Stimulated activated CD4-positive, alpha-beta T cell treated with anti-CD3 and anti-CD28 coated beads, Interleukin-4, amount 100 ng/mL, for 1 hour (primary cell): Measurements from ENCODE around the gene PRSS57.
"Not testable (repeated sequence)": the region's sequence is repeated elsewhere in the genome, so short reads cannot be mapped to it uniquely, and the experiment has no call there.

ENCODE experiments used
- DNase-seq: peaks from one replicate; pipeline ENCODE4 v3.0.0-alpha.2; 2020

PRSS57 gene

DNA sequence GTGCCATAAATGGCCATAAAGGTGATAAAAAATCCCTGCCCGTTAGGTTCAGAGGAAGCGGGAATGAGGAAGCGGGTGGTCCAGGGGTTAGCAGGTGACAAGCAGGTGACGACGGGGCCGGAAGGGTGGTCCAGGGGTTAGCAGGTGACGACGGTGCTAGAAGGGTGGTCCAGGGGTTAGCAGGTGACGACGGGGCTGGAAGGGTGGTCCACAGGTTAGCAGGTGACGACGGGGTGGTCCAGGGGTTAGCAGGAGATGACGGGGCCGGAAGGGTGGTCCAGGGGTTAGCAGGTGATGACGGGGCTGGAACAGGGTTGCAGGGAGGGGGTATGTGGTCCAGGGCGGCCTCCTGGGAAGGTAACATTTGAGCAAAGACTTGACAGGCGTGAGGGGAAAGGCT lies 6.3 kb downstream of the PRSS57 start:
- DNase-seq = no peak

GRCh38 chr19:688214-688613 lies 7.0 kb downstream of the PRSS57 start:
- no peak for DNase-seq

DNA sequence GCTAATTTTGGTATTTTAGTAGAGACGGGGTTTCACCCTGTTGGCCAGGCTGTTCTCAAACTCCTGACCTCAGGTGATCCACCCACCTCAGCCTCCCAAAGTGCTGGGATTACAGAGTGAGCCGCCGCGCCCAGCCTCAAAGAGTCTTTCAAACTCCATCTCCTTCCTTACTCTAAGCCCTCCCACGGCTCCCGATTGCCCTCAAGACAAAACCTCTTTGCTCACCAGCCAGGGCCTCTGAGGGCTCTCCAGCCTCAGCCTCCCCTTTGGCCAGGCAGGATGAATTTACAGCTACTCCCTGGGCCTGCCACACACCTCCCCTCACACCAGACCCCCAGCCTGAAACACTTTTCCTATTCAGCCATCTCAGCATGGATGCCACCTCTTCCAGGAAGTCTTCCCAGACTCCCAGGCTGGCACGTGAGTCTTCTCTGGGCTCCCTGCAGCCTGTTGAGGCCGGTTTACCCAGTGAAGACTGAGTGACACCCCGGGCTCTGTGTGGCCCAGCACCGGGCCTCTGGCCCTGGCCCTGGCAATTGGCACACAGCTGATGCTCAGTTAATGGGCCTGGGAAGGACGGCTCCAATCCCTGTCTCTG lies 7.6 kb downstream of the PRSS57 start:
- DNase-seq = no peak

- DNase-seq = no peak
Observed at GRCh38 chr19:686589-687297, 8.5 kb downstream of the PRSS57 start.

DNA sequence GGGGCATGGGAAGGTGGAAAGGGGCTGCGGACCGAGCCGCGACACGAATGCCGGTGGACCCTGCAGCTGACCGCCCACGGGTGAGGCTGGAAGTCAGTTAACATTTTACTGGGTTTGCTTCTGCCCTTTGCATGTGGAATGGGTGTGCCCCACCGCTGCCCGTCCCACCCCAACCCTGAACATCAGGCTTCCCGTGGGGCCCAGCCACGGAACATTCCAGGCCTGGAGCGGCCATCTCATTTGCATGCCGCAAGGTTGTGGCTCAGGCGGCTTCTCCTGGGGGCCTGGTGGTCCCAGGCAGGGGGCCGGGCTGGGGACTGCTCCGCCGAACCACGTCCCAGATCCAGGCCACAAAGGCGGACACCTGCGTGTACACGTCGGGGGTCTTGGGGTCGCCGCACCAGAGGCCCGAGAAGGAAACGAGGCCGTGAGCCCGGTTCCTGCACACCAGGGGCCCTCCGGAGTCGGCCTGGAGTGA lies 9.8 kb downstream of the PRSS57 start:
- no peak for DNase-seq

DNA sequence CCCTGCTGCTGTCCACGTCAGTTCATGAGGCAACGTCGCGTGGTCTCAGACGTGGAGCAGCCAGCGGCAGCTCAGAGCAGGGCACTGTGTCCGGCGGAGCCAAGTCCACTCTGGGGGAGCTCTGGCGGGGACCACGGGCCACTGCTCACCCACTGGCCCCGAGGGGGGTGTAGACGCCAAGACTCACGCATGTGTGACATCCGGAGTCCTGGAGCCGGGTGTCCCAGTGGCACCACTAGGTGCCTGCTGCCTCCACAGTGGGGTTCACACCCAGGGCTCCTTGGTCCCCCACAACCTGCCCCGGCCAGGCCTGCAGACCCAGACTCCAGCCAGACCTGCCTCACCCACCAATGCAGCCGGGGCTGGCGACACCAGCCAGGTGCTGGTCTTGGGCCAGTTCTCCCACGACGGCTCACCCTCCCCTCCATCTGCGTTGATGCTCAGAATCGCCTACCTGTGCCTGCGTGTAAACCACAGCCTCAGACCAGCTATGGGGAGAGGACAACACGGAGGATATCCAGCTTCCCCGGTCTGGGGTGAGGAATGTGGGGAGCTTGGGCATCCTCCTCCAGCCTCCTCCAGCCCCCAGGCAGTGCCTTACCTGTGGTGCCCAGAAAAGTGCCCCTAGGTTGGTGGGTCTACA lies 12.5 kb downstream of the PRSS57 start:
- DNase-seq = no peak

DNA sequence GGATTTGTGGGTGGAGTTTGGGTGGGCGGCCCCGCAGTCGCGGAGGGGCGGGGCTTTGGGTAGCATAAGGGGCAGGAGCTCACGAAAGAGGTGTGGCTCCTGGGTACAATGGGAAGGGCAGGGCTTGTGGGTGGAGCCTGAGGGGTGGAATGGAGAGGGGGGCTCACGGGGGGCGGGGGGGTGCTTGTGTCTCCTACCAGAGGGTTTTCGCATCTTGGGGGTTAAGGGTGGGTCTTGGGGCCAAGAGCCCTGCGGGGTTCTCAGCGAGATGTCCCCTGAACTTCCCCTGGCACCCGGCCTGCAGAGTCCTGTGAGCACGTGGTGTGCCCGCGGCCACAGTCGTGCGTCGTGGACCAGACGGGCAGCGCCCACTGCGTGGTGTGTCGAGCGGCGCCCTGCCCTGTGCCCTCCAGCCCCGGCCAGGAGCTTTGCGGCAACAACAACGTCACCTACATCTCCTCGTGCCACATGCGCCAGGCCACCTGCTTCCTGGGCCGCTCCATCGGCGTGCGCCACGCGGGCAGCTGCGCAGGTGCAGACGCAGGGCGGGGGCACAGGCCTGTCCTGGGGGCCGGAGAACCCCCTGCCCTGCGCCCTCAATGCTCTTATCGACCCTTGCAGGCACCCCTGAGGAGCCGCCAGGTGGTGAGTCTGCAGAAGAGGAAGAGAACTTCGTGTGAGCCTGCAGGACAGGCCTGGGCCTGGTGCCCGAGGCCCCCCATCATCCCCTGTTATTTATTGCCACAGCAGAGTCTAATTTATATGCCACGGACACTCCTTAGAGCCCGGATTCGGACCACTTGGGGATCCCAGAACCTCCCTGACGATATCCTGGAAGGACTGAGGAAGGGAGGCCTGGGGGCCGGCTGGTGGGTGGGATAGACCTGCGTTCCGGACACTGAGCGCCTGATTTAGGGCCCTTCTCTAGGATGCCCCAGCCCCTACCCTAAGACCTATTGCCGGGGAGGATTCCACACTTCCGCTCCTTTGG lies 13.9 kb downstream of the PRSS57 start:
- DNase-seq = peak; percentile 93

DNA sequence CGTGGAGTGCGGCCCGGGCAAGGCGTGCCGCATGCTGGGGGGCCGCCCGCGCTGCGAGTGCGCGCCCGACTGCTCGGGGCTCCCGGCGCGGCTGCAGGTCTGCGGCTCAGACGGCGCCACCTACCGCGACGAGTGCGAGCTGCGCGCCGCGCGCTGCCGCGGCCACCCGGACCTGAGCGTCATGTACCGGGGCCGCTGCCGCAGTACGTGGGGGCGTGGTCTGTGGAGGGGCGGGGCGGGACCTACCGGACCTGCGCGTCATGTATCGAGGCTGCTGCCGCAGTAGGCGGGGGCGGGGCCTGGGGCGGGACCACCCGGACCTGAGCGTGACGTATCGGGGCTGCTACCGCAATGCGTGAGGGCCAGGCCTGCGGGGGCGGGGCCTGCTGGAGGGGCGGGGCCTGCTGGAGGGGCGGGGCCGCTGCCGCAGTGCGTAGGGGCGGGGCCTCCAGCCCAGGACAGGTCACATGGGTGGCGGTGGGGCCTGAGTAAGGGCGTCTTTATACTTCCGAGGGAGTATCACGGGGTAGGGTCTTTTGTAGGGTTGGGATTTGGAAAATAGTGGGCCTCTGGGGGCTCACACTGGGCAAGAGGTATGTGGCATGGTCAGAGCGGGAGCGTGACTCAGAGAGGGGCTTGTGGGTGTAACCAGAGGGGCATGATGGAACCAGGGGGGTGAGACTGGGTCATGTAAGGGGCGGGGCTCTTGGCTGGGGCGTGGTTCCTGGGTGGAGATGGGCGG lies 14.8 kb downstream of the PRSS57 start:
- DNase-seq = peak; percentile 100

DNA sequence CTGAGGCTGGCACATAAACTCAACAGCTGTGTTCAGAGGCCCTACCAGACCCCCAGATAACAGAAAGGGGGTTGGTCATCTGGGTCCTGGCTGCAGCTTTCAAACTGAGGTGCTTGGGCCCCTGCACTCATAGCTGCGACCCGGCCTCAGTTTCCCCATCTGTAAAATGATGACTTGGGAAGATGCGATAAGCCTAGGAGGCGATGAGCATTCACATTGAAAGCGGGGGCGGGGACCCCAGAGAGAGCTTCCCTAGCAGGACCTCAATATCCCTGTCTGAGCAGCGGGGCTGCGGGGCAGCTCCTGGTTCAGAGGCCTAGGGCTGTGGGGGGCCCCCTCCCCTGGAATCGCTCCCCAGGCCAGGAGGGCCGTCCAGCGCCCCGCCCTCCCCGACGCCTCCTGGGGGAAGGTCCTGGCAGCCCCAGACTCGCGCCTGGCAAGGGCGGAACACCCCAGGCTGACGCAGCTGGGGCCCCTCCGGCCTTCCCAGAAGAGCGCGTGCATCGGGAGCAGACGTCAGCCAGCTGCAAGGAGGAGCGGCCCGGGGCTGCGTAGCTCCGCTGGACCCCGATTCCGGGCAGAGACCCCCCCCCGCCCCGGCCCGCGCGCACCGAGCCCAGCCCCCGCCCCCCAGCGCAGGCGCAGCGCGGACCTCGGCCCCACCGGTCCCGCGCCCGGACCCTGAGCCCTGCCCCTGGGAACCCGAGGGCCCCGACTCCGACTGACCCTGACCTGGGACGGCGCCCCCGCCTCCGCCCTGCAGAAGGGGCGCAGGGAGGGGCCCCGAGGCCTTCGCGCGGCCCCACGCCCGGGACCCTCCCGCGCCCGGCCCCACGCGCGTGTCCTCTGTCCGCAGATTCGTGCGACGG lies 15.6 kb downstream of the PRSS57 start:
- peak; percentile 39 for DNase-seq

GRCh38 chr19:678791-679388 lies 16.4 kb downstream of the PRSS57 start:
- no peak for DNase-seq

DNA sequence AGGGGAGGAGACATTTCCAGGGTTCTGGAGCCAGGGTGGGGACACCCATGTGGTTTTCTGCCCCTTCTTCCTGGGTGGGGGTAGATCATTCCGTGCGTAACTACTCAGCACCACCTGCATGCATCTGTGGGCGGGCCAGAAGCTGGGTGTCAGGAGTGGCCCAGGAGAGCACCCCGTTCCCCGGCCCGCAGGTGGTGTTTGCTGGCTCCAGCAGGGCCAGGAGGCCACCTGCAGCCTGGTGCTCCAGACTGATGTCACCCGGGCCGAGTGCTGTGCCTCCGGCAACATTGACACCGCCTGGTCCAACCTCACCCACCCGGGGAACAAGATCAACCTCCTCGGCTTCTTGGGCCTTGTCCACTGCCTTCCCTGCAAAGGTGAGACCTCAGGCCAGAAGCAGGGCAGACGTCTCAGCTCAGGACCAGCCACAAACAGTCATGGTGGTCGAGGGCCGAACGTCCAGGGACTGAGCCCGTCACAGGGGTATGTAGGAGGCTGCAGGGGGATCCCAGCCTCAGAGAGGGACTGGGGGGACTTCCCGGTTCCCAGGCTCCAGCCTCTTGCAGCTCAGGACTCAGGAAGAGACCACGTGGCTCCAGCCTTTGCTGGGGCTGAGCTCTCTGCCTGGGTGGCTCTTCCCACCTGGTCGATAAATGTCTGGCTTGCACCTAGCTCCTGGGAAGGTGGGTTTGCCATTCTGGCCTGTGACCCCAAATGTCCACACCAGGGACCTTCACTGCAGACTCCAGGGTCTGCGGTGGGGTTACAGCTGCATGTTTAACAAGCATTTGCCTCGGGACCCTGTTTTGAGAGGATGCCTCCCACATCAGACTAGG lies 17.4 kb downstream of the PRSS57 start:
- DNase-seq = no peak

DNA sequence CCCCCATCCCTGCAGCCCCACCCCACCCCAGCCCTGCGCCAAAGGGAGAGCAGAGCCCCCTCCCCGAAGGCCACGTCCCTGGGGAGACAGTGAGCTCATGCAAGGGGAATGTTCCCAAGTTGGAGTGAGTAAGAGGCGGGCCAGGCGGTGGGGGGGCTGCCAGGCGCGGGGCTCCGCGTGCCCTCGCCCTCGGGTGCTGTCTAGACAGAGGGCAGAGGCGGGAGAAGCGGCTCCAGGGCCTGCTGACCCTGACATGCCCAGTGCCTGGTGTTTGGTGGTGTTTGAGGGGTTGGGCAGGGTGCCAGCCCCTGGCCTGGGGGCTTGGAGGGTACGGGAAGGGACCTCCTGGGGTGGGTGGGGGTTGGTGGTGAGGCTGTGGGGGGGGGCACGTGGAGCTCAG lies 18.1 kb downstream of the PRSS57 start:
- DNase-seq = no peak

DNA sequence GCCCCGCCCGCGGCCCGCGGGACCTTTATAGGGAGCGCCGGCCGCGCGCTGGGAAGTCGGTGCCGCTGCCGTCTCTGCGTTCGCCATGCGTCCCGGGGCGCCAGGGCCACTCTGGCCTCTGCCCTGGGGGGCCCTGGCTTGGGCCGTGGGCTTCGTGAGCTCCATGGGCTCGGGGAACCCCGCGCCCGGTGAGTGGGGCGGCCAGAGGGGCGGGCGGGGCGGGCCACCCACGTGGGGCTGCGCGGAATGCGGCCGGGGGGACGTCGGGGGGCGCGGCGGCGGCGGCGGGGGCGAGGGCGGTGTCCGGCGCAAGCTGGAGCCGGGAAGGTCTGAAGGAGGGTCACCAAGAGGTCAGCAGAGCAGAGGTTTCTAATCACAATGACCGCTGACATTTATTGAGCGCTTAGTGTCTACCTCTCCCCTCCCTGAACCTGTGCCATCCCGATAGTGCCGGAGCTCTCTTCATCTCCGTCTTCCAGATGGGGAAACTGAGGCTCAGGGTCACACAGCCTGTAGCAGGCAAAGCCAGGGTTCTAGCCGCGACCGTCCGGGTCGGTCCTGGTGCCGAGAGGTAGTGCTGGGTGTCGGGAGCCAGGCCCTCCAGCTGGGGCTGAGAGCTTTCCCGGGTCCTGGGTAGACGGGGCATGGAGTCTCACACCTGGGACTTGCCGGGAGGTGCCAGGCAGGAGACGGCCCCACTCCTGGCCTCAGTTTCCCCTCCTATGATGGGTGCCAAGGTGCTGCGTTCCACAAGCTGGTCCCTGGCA lies 18.7 kb downstream of the PRSS57 start, which contains the start of gene FSTL3:
TSS of gene FSTL3 (plus strand) at position 54 of the 767 bp plus-strand sequence. CDS start at position 86, 32 bp downstream.
- DNase-seq = no peak

DNA sequence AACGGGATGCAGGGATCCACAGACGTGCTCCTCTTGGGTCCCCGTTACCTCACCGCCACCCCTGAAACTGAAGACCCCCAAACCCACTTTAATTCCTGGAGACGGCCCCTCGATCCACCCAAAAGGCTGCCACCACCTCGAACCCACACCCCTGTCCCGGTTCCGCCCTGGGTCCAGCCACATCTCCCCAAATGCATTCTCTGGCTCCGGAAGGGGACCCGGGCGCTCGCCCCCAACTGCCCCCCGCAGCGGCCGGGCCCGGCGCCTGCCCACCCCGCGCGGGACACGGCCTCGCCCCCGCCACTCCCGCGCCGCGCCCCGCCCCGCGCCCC lies 19.3 kb downstream of the PRSS57 start:
- no peak for DNase-seq

- DNase-seq = no peak
Observed at GRCh38 chr19:674282-675151, 20.7 kb downstream of the PRSS57 start.

DNA sequence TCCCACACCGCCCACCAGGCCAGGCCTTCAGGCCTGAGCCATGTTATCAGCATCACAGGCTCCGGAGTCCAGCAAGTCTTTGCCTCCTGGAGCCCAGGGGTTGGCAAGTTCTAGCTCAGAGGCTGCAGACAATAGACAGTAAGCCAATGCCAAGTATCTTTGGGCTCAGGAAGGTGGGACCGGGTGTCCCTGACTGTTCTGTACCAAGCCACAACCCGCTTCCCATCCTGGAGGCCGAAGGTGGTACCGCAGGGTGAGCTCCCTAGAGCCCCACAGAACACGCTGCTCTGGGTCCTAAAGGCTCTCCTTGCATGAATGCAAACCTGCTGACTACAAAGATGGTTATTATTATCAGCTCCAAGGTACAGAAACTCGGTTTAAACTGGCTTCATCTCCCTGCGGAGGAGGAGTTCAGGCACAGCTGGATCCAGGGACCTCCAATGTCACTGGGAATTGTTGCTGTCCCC lies 24.6 kb downstream of the PRSS57 start:
- DNase-seq = no peak

DNA sequence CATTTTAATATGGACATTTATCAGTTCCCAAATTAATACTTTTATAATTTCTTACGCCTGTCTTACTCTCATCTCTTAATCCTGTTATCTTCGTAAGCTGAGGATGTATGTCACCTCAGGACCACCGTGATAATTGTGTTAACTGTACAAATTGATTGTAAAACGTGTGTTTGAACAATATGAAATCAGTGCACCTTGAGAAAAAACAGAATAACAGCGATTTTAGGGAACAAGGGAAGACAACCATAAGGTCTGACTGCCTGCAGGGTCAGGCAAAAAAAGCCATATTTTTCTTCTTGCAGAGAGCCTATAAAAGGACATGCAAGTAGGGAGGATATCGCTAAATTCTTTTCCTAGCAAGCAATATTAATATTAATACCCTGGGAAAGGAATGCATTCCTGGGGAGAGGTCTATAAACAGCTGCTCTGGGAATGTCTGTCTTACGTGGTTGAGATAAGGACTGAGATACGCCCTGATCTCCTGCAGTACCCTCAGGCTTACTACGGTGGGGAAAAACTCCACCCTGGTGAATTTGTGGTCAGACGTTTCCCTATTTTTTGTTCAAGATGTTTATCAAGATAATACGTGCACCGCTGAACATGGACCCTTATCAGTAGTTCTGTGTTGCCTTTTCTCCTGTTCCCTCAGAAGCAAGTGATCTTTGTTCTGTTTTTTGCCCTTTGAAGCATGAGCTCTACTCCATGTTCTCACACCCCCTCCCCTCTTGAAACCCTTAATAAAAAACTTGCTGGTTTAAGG lies 26.4 kb downstream of the PRSS57 start:
- DNase-seq = not testable (repeated sequence)
